Colonic mucosa (tissue), 4 donors: ENCODE data around the gene RPGRIP1L. TPM values are rescaled to one million over a fixed set of nuclear protein-coding genes. Genes with fewer than 3 reads are reported as not detected.
"Not testable (repeated sequence)": the region's sequence is repeated elsewhere in the genome, so short reads cannot be mapped to it uniquely, and the experiment has no call there.

Experiments
- DNase-seq: peaks from one replicate; pipeline ENCODE4 v3.0.0-alpha.2; 2020
- H3K27ac ChIP-seq: fragments of 200-600 bp; one replicate; pipeline ENCODE4 v1.8.0; 2021
- H3K27me3 ChIP-seq: fragments of 200-600 bp; one replicate; pipeline ENCODE4 v1.8.0; 2021
- H3K36me3 ChIP-seq: fragments of 200-600 bp; one replicate; pipeline ENCODE4 v1.8.0; 2021
- H3K4me1 ChIP-seq: fragments of 200-600 bp; one replicate; pipeline ENCODE4 v1.8.0; 2021; ENCODE audit warnings: mild to moderate bottlenecking
- H3K4me3 ChIP-seq: fragments of 200-600 bp; one replicate; pipeline ENCODE4 v1.8.0; 2021
- H3K9ac ChIP-seq, 2 donors: one replicate each; pipeline ENCODE4 v1.7.0; 2013; ENCODE audit warnings: control low read depth in 2 of 2, low read depth in 2 of 2, low read length in 2 of 2
- H3K9me3 ChIP-seq: fragments of 200-600 bp; one replicate; pipeline ENCODE4 v1.8.0; 2021
- CTCF ChIP-seq: fragments of 200-600 bp; IDR thresholded peaks from one replicate; pipeline ENCODE4 v1.8.0; 2022; ENCODE audit warnings: antibody characterized with exemption, mild to moderate bottlenecking
- intact Hi-C: fragments of 100-400 bp; cut with DNase I; formaldehyde crosslinking; loops from one replicate; pipeline ENCODE4 v1.14.1; 2022
- total RNA-seq, 2 donors: library from RNA; stranded (reverse); fragmentation: NEBNext Ultra II Directional in 1 of 2; extraction: Animal tissue kit (Norgen Biotek cat#: 25700) in 1 of 2; gene quantifications; one replicate each; pipeline ENCODE4 v1.2.1, GENCODE V29; 2021
- donor health status: healthy.
- donor health status: DM: no; HTN: no; CAD: no.
- donor health status: DM: no; HTN: no; CAD: no.

Gene RPGRIP1L
- total RNA-seq, 2 donors from 2014 or later: 1.6 to 5.5 TPM

GRCh38 chr16:53689636-53690035 lies 14.0 kb downstream of the RPGRIP1L start:
- no peak for DNase-seq
- no peaks in the 10 kb centered on the region for H3K36me3 ChIP-seq
- H3K27me3 ChIP-seq: no peaks in the 10 kb centered on the region
- intact Hi-C loops: no loop called here
- TF ChIP-seq CTCF: no peak
- H3K9me3 ChIP-seq: no peaks in the 10 kb centered on the region
- H3K4me1 ChIP-seq: no peaks in the 10 kb centered on the region
- H3K4me3 ChIP-seq: no peak overlapping the region
- no peak overlapping the region for H3K9ac ChIP-seq
- H3K27ac ChIP-seq: no peak overlapping the region

GRCh38 chr16:53686710-53687109 lies 16.9 kb downstream of the RPGRIP1L start:
- no peak overlapping the region for H3K9ac ChIP-seq
- no peak for DNase-seq
- no peaks in the 10 kb centered on the region for H3K9me3 ChIP-seq

GRCh38 chr16:53685334-53685733 lies 18.3 kb downstream of the RPGRIP1L start:
- H3K36me3 ChIP-seq, intact Hi-C loops, H3K4me3 ChIP-seq, H3K27me3 ChIP-seq, H3K9ac ChIP-seq, H3K9me3 ChIP-seq, H3K4me1 ChIP-seq, H3K27ac ChIP-seq, DNase-seq: not testable (repeated sequence)

More at GRCh38 chr16:53686710-53687109, 16.9 kb downstream of the RPGRIP1L start:
- Histone ChIP-seq H3K27me3 (no peaks in the 10 kb centered on the region), H3K27ac (no peak overlapping the region), H3K36me3 (no peaks in the 10 kb centered on the region), H3K4me1 (no peaks in the 10 kb centered on the region), H3K4me3 (no peak overlapping the region)
- no peak for TF ChIP-seq CTCF
- intact Hi-C loops: no loop called here

GRCh38 chr16:53681354-53681753 lies 22.3 kb downstream of the RPGRIP1L start:
- H3K4me3 ChIP-seq: no peak overlapping the region
- H3K27me3 ChIP-seq: no peaks in the 10 kb centered on the region
- TF ChIP-seq CTCF: no peak
- DNase-seq: no peak
- H3K4me1 ChIP-seq: no peaks in the 10 kb centered on the region
- no peaks in the 10 kb centered on the region for H3K36me3 ChIP-seq
- H3K27ac ChIP-seq: no peak overlapping the region
- H3K9me3 ChIP-seq: no peaks in the 10 kb centered on the region
- intact Hi-C loops: no loop called here
- H3K9ac ChIP-seq: no peak overlapping the region

GRCh38 chr16:53680756-53681155 lies 22.9 kb downstream of the RPGRIP1L start:
- no peaks in the 10 kb centered on the region for H3K36me3 ChIP-seq
- no peak overlapping the region for H3K4me3 ChIP-seq
- no peak overlapping the region for H3K27ac ChIP-seq
- H3K27me3 ChIP-seq: no peaks in the 10 kb centered on the region
- intact Hi-C loops: no loop called here
- no peaks in the 10 kb centered on the region for H3K4me1 ChIP-seq
- no peaks in the 10 kb centered on the region for H3K9me3 ChIP-seq
- no peak for DNase-seq
- H3K9ac ChIP-seq: no peak overlapping the region
- no peak for TF ChIP-seq CTCF

GRCh38 chr16:53678756-53679343 lies 24.8 kb downstream of the RPGRIP1L start:
- intact Hi-C loops: no loop called here
- Histone ChIP-seq H3K27ac (no peak overlapping the region), H3K9ac (no peak overlapping the region)

More at GRCh38 chr16:53678756-53679343, 24.8 kb downstream of the RPGRIP1L start:
- H3K9me3 ChIP-seq: no peaks in the 10 kb centered on the region
- no peak for TF ChIP-seq CTCF
- no peaks in the 10 kb centered on the region for H3K4me1 ChIP-seq
- no peak for DNase-seq
- H3K36me3 ChIP-seq: no peaks in the 10 kb centered on the region
- no peak overlapping the region for H3K4me3 ChIP-seq
- no peaks in the 10 kb centered on the region for H3K27me3 ChIP-seq
